HEK293T (cell line): Measurements from ENCODE around the gene FGD2.

Source experiments
- CTCF ChIA-PET: fragments of 350-600 bp; formaldehyde crosslinking; extraction: SDS; loops from one replicate; lab custom pipeline; 2021; ENCODE audit warnings: antibody characterized with exemption, inconsistent platforms; lab: Yijun Ruan, JAX
- POLR2A ChIA-PET: fragments of 350-600 bp; formaldehyde crosslinking; extraction: SDS; loops from one replicate; lab custom pipeline; 2020; ENCODE audit warnings: antibody characterized with exemption, inconsistent platforms; lab: Yijun Ruan, JAX
- DNase-seq: peaks from one replicate; pipeline ENCODE4 v3.0.0; 2012; ENCODE audit warnings: mixed read lengths; ENCODE audit errors: extremely low spot score
- ARNT ChIP-seq: fragments of 450-650 bp; IDR thresholded peaks from 2 replicates; pipeline ENCODE4 v1.6.1; 2017; ENCODE audit warnings: mild to moderate bottlenecking
- BHLHE40 ChIP-seq: fragments of 450-650 bp; IDR thresholded peaks from 2 replicates; pipeline ENCODE4 v1.6.1; 2016; ENCODE audit warnings: mild to moderate bottlenecking, moderate library complexity, borderline replicate concordance
- CTBP1 ChIP-seq: fragments of 450-650 bp; IDR thresholded peaks from 2 replicates; pipeline ENCODE4 v1.6.1; 2016; ENCODE audit warnings: borderline replicate concordance
- ELF4 ChIP-seq: fragments of 450-650 bp; IDR thresholded peaks from 2 replicates; pipeline ENCODE4 v1.6.1; 2017; ENCODE audit warnings: antibody characterized with exemption
- FOXA1 ChIP-seq: fragments of 450-650 bp; IDR thresholded peaks from 2 replicates; pipeline ENCODE4 v1.6.1; 2016; ENCODE audit warnings: mild to moderate bottlenecking
- FOXK2 ChIP-seq: fragments of 450-650 bp; IDR thresholded peaks from 2 replicates; pipeline ENCODE4 v1.6.1; 2016; ENCODE audit warnings: mild to moderate bottlenecking
- FOXM1 ChIP-seq: fragments of 450-650 bp; IDR thresholded peaks from 2 replicates; pipeline ENCODE4 v1.6.1; 2017; ENCODE audit warnings: mild to moderate bottlenecking, borderline replicate concordance
- HDGF ChIP-seq: fragments of 450-650 bp; IDR thresholded peaks from 2 replicates; pipeline ENCODE4 v1.6.1; 2017; ENCODE audit warnings: antibody characterized with exemption, borderline replicate concordance
- L3MBTL2 ChIP-seq: fragments of 450-650 bp; conservative IDR thresholded peaks from 2 replicates; pipeline ENCODE4 v1.6.1; 2016; ENCODE audit warnings: mild to moderate bottlenecking
- LEF1 ChIP-seq: fragments of 450-650 bp; IDR thresholded peaks from 2 replicates; pipeline ENCODE4 v1.6.1; 2017; ENCODE audit warnings: mild to moderate bottlenecking, borderline replicate concordance
- NFRKB ChIP-seq: fragments of 450-650 bp; IDR thresholded peaks from 2 replicates; pipeline ENCODE4 v1.6.1; 2016; ENCODE audit warnings: mild to moderate bottlenecking, moderate library complexity
- SP1 ChIP-seq: fragments of 450-650 bp; IDR thresholded peaks from 2 replicates; pipeline ENCODE4 v1.6.1; 2017
- SUZ12 ChIP-seq: fragments of 450-650 bp; IDR thresholded peaks from 2 replicates; pipeline ENCODE4 v1.6.1; 2016; ENCODE audit warnings: mild to moderate bottlenecking
- TARDBP ChIP-seq: fragments of 450-650 bp; IDR thresholded peaks from 2 replicates; pipeline ENCODE4 v1.6.1; 2016
- ZNF384 ChIP-seq: fragments of 450-650 bp; IDR thresholded peaks from 2 replicates; pipeline ENCODE4 v1.6.1; 2016
- TF ChIP-seq, protein P1 (sequence below): fragments of 450-650 bp; IDR thresholded peaks from 2 replicates; pipeline ENCODE4 v1.6.1; 2016

Gene FGD2

DNA sequence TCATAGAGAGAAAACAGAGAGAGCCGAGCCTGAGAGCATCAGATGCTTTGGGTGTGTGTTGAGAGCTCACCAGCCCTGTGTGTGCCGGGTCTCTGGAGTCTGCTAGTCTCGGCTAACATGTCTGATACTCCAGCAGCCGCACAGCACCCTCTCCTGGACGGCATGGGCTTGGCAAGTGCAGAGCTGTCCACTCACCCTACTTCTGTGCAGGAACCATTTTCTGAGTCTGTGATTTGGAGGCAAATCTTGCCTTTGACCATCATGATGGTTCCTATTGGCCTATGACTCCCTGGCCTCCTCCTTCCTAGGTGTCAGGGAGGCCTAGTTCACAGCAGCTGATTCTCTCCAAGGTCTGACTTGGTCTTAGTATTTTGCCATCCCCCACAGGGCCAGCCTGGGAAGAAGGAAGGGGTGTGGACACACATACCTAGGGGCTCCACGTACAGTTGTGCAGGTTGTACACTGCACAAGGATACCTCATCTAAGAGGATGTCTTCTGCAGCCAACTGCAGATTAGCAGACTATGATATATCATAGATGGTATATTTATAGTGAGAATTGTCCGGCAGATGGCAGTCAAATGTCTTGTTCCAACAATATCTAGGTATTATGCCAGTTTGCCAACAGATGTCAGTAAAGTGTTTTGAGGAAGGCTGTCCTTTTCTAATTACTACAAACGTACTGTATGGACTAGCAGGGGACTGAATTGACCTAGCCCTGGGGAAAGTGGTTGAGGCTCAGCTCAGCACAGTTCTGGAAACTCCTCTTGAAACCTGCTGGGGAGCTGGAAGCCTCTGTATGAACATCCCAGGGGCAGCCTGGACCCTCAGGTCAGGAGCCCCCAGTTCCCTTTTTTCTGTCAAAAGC, 13.0 kb downstream of the FGD2 start:
- TF ChIP-seq ARNT = no peak
- TF ChIP-seq CTBP1 = no peak
- TF ChIP-seq, protein P1, sequence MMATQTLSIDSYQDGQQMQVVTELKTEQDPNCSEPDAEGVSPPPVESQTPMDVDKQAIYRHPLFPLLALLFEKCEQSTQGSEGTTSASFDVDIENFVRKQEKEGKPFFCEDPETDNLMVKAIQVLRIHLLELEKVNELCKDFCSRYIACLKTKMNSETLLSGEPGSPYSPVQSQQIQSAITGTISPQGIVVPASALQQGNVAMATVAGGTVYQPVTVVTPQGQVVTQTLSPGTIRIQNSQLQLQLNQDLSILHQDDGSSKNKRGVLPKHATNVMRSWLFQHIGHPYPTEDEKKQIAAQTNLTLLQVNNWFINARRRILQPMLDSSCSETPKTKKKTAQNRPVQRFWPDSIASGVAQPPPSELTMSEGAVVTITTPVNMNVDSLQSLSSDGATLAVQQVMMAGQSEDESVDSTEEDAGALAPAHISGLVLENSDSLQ = no peak
- TF ChIP-seq FOXM1 = no peak
- TF ChIP-seq TARDBP = no peak
- TF ChIP-seq HDGF = no peak; the same call in 1 of the 2 replicates
- TF ChIP-seq FOXK2 = no peak
- no peak for TF ChIP-seq ZNF384
- TF ChIP-seq NFRKB = no peak
- TF ChIP-seq L3MBTL2 = no peak
- TF ChIP-seq LEF1 = no peak
- no peak for TF ChIP-seq SP1
- no peak for TF ChIP-seq SUZ12
- TF ChIP-seq FOXA1 = no peak
- TF ChIP-seq ELF4 = no peak
- TF ChIP-seq BHLHE40 = no peak
- CTCF ChIA-PET = interaction anchor here (0.6 to 2.6 kb wide), 48 partner anchors 8 to 331 kb away, joined by 3 to 47 read pairs (median 4); partner anchors contain the start of genes C6orf89 and FGD2
- peak; percentile 87 for DNase-seq
- POLR2A ChIA-PET = interaction anchor here (0.7 to 2.1 kb wide), 7 partner anchors 12 to 195 kb away, joined by 3 to 19 read pairs (median 3); partner anchors contain the start of genes MTCH1 and PPIL1

DNA sequence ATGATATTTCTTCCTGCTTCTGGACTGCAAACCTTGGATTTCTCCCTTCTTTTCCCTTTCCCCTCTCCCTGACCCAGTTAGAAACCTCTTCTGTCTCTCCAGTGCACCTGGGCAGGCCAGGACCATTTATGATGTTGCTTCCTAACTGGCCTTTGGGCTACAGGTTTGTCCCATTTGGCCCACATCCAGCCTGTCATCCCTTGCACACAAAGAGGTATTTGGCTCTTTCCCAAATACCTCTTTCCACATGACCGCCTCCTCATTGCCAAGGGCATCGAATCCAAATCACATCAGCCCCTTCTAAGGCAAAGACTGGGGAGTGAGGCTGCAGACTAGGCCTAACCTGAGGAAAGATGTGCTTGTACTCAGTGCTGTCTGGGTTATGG, 13.6 kb downstream of the FGD2 start:
- DNase-seq = no peak
- TF ChIP-seq ZNF384 (no peak), SP1 (no peak)
- ChIA-PET CTCF (interaction anchor here (1.3 to 2.6 kb wide), 9 partner anchors 13 to 253 kb away, joined by 3 to 47 read pairs (median 8); partner anchors contain the start of gene FGD2), POLR2A (no interaction called here)

DNA sequence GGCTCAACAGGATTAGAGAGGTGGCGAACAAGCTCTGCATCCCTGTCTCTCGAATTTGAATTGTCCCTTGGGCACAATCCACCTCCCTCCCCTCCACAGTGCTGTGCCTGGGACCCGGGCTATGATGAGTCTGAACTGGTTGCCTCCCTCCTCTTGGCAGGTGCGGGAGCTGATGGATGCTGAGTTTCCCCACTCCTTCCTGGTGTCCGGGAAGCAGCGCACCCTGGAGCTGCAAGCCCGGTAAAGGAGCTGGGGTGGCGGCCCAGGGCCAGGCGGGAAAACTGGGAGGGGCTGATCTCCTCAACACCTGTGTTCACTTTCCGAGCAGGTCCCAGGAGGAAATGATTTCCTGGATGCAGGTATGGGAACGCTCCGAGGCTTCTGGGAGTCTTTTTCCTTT, 14.9 kb downstream of the FGD2 start:
- POLR2A ChIA-PET = no interaction called here
- no peak for DNase-seq
- TF ChIP-seq ZNF384 (no peak), TARDBP (no peak), SUZ12 (no peak), L3MBTL2 (no peak), HDGF (no peak), FOXK2 (no peak), FOXM1 (no peak), ELF4 (no peak), LEF1 (no peak)

DNA sequence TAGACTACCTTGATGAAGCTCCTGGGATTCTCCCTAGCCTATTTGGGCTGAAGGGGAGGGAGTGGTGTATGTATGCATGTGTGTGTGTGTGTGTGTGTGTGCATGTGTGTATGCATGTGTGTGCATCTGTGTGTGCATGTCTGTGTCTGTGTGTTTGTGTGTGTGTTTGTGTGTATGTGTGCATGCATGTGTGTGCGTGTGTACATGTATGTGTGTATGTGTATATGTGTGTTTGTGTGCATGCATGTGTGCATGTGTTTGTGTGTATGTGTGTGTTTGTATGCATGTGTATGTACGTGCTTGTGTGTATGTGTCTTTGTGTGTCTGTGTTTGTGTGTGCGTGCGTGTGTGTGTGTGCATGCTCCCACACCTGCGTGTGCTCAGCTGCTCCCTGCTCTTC, 15.4 kb downstream of the FGD2 start:
- POLR2A ChIA-PET = no interaction called here
- CTCF ChIA-PET = interaction anchor here (0.6 to 3.7 kb wide), 9 partner anchors 9 to 240 kb away, joined by 3 to 42 read pairs (median 4); no protein-coding TSS in a partner anchor
- DNase-seq = no peak
- TF ChIP-seq L3MBTL2 (no peak), ZNF384 (no peak), FOXA1 (no peak), FOXM1 (no peak), SUZ12 (no peak), HDGF (no peak), ARNT (no peak), LEF1 (no peak), FOXK2 (no peak), ELF4 (no peak), SP1 (no peak), NFRKB (no peak), BHLHE40 (no peak), TARDBP (no peak), CTBP1 (no peak)
- TF ChIP-seq, protein P1 = no peak

More for the DNA sequence above, 14.9 kb downstream of the FGD2 start:
- CTCF ChIA-PET = interaction anchor here (0.6 to 3.7 kb wide), 6 partner anchors 9 to 192 kb away, joined by 3 to 42 read pairs (median 4); no protein-coding TSS in a partner anchor

DNA sequence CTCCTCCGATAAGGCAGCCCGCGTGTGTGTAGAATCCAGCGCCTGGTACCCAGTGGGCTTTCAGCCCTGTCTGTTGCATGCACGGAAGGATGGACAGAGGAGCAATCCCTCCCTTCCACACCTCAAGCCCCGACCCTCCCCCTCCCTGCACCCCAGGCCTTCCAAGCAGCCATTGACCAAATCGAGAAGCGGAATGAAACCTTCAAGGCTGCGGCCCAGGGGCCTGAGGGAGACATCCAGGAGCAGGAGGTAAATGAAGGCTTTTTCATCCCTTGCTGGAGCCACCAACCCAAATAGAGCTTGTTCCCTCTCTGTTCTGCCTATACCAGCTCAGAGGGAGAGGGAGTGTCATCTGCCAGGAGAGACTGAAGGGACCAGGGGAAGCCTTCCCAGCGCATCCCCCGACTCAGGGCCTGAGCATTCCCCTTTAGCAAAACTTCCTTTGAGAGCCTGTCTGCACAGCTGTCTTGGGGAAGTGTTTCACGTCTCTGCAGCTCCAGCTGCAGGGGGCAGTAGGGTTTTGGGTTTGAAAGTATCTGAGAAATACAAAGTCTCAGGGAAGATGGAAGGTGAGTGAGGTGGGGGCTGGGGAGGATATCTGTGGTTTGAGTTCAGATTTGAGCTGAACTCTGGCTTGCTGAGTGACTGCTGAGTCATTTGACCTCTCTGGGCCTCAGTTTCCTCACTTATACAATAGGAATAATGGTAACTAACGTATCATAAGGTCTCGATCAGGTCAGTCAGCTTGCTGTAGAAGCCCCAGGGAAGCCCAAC, 16.1 kb downstream of the FGD2 start:
- DNase-seq = no peak
- TF ChIP-seq ARNT (no peak), FOXM1 (no peak), NFRKB (no peak), FOXK2 (no peak), L3MBTL2 (no peak)
- CTCF ChIA-PET = interaction anchor here (0.6 to 3.7 kb wide), 5 partner anchors 12 to 241 kb away, joined by 3 to 42 read pairs (median 4); no protein-coding TSS in a partner anchor
- POLR2A ChIA-PET = no interaction called here
